ENCODE data around the gene AMH. TPM values are rescaled to one million over a fixed set of nuclear protein-coding genes. Genes with fewer than 3 reads are reported as not detected.

Gene AMH
- total and polyA plus RNA-seq, 9 donors: 0.80 to 12.0 (median 1.3) TPM; not detected in 1

DNA sequence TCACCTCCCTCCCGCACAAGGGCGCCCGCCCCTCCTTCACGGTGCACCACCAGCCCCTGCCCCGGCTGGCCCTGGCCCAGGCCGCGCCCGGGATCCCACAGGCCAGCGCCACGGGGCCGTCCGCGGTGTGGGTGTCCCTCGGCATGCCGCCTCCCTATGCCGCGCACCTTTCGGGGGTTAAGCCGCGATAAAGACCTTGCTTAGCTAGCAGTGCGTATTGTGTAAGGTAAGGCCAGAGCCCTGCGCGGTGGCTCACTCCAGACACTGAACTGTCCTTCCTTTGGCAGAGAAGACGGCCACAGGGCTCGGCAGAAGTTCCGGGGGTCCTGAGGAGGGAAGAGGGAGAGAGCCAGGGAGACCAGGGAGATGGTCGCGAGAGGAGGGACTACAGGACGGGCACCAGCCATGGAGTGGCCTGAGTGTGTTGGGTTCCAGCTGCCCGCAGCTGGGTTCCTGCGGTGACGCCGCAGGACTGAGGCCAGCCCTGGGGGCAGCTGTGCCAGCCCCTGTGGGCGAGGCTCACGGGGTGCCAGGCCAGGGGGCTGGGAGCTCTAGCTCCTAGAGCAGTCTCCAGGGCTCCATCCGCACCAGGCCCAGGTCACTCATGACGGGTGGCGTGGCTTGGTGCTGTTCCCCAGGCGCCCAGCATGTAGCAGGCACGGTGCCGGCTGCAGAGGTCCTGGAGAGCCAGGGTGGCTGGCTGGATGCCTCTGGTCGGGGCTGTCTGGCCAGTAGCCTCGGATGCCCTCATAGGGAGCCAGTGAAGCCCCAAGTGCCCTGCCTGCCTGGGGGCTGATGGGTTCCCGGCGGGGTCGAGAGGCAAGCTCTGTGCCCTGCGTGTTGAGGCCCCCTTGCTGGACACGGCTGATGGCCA is 20.7 kb upstream of the AMH start:
- H3K4me1 ChIP-seq (ENCODE audit: insufficient read depth): no peaks in the 10 kb centered on the region
- intact Hi-C loops (cut with DNase I): loop anchor here in 1 of 4 donors (5.0 kb wide), 1 partner anchor 66 kb away; the partner anchor contains the start of gene DOT1L
- no peak for DNase-seq
- no peaks in the 10 kb centered on the region for H3K9me3 ChIP-seq
- no peaks in the 10 kb centered on the region for H3K27me3 ChIP-seq
- TF ChIP-seq, protein P1, sequence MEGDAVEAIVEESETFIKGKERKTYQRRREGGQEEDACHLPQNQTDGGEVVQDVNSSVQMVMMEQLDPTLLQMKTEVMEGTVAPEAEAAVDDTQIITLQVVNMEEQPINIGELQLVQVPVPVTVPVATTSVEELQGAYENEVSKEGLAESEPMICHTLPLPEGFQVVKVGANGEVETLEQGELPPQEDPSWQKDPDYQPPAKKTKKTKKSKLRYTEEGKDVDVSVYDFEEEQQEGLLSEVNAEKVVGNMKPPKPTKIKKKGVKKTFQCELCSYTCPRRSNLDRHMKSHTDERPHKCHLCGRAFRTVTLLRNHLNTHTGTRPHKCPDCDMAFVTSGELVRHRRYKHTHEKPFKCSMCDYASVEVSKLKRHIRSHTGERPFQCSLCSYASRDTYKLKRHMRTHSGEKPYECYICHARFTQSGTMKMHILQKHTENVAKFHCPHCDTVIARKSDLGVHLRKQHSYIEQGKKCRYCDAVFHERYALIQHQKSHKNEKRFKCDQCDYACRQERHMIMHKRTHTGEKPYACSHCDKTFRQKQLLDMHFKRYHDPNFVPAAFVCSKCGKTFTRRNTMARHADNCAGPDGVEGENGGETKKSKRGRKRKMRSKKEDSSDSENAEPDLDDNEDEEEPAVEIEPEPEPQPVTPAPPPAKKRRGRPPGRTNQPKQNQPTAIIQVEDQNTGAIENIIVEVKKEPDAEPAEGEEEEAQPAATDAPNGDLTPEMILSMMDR (IDR thresholded peaks at IDR 0.05): no peak
- no peak for TF ChIP-seq EP300 (IDR thresholded peaks at IDR 0.05)
- H3K4me3 ChIP-seq: no peak overlapping the region
- no peaks in the 10 kb centered on the region for H3K36me3 ChIP-seq
- no peak overlapping the region for H3K27ac ChIP-seq
- 87 to 89% (median 89%) methylated on average over 48 of the region's 48 CpGs for WGBS, 3 donors

DNA sequence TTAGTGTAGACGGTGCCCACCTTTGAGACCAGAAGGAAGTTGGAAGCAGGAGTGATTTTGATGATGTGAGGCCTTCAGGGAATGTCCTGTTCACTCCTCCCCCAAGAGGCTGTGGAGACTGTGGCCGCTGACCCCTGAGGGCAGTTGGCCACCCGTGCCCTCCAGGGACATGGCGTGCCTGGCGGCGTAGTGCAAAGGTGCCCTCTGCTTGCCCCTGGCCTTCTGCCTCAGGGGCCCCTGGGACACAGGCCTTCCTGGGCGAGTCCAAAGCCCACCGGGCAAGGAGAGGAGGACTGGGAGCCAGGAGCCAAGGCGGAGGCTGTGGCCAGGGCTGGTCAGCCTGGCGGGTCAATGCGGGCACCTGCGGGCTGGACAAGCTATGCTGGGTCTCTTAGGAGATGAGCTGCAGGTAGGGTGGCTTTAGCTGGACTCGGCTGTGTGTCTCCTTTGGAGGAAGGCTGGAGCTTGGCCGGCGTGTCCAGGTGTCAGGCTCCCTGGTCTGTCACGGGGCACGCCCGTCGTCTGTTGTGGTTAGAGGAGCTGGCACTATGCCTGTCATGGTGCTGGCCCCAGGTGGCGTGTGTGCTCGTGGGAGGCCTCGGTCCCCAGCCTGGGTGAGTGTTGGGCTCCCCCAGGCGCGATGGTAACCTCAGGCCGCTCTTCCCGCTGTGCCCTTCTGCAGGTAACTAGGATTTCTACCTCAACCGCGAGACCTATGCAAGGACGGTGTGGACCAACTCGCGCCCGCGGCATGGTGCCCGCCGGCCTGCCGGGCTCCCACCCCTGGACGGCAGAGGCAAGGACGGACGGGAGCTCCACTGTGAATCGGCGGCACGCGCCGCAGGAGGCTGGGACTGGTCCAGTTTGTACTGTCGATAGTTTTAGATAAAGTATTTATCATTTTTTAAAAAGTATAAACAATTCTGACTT is 19.8 kb upstream of the AMH start:
- intact Hi-C loops (cut with DNase I): loop anchor here in 3 of 4 donors (5.0 to 10.0 kb wide), 3 partner anchors 62 to 67 kb away; partner anchors contain the start of gene DOT1L (in 2 of the 3)
- no peaks in the 10 kb centered on the region for H3K27me3 ChIP-seq
- WGBS, 3 donors: 87 to 91% (median 88%) methylated on average over 43 to 45 of the region's 45 CpGs
- no peaks in the 10 kb centered on the region for H3K4me1 ChIP-seq (ENCODE audit: insufficient read depth)
- no peak for DNase-seq
- H3K4me3 ChIP-seq: no peak overlapping the region
- H3K27ac ChIP-seq: no peak overlapping the region
- TF ChIP-seq EP300 (IDR thresholded peaks at IDR 0.05) (no peak), POLR2A (IDR thresholded peaks at IDR 0.05) (no peak)
- TF ChIP-seq, protein P1 (IDR thresholded peaks at IDR 0.05): no peak
- no peaks in the 10 kb centered on the region for H3K9me3 ChIP-seq
- no peaks in the 10 kb centered on the region for H3K36me3 ChIP-seq

DNA sequence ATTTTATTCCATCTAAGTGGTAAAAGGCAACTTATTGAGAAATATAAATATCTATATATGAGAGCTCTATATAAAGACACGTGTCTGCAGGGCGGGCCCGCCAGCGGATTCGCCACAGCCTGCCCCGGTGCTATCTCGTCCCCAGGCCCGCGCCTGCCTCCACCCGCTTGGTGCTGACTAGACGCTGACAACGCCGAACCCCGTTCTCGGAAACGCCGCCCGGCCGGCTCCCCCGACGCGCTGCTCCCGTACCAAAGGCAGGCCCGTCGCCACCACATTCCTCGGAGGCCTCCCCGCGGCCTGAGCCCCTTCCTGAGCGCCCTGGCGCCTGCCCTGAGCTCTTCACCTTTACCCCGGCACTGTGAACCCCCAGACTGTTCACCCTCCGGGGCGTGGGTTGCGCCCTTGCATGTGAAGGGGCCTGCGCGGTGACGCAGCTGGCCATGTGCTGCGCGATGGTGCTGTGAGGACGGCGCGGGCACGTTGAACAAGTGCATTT is 19.0 kb upstream of the AMH start:
- no peak for DNase-seq
- no peaks in the 10 kb centered on the region for H3K27me3 ChIP-seq
- H3K36me3 ChIP-seq: no peaks in the 10 kb centered on the region
- H3K4me1 ChIP-seq (ENCODE audit: insufficient read depth): no peaks in the 10 kb centered on the region
- WGBS, 3 donors: 84 to 87% (median 87%) methylated on average over 40 to 43 of the region's 43 CpGs
- TF ChIP-seq POLR2A (IDR thresholded peaks at IDR 0.05) (no peak), EP300 (IDR thresholded peaks at IDR 0.05) (no peak)
- TF ChIP-seq, protein P1 (IDR thresholded peaks at IDR 0.05): no peak
- H3K27ac ChIP-seq: no peak overlapping the region
- H3K9me3 ChIP-seq: no peaks in the 10 kb centered on the region
- intact Hi-C loops (cut with DNase I): loop anchor here in 2 of 4 donors (5.0 to 10.0 kb wide), 2 partner anchors 63 to 65 kb away; partner anchors contain the start of gene DOT1L (in 1 of the 2)
- no peak overlapping the region for H3K4me3 ChIP-seq

Data from ovary (tissue), 9 donors.